GM21367 (cell line): ENCODE data around the gene CLIP3.
"Not testable (repeated sequence)": the region's sequence is repeated elsewhere in the genome, so short reads cannot be mapped to it uniquely, and the experiment has no call there.

ENCODE experiments used
- ATAC-seq: cut with Tn5 transposase; IDR thresholded peaks from one replicate; pipeline ENCODE4 v1.9.1; 2021; ENCODE audit not compliant: unreplicated experiment

Gene CLIP3

GRCh38 chr19:36009220-36009619, 23.5 kb downstream of the CLIP3 start:
- no peak for ATAC-seq

- no peak for ATAC-seq
Observed at GRCh38 chr19:36008336-36008978, 24.2 kb downstream of the CLIP3 start, which contains the start of gene SYNE4. Gene SYNE4 (minus strand): TSS chr19:36008813. CDS start chr19:36008681, 132 bp downstream.

GRCh38 chr19:36006955-36007354, 25.7 kb downstream of the CLIP3 start:
- ATAC-seq, result no peak

GRCh38 chr19:36003284-36003683, 29.4 kb downstream of the CLIP3 start:
- ATAC-seq, result no peak

- no peak for ATAC-seq
Observed at GRCh38 chr19:36001605-36002004, 31.1 kb downstream of the CLIP3 start.

- ATAC-seq, result no peak
Observed at GRCh38 chr19:35996777-35997176, 35.9 kb downstream of the CLIP3 start.

GRCh38 chr19:35995048-35995993, 37.4 kb downstream of the CLIP3 start, which contains the start of gene SDHAF1:
Gene SDHAF1 (plus strand): TSS chr19:35995188. CDS start chr19:35995275, 87 bp downstream.
- peak; percentile 71 for ATAC-seq

GRCh38 chr19:35993923-35994598, 38.6 kb downstream of the CLIP3 start:
- ATAC-seq, result no peak

GRCh38 chr19:35992907-35993765, 39.5 kb downstream of the CLIP3 start:
- ATAC-seq, result no peak

GRCh38 chr19:35991731-35992450, 40.8 kb downstream of the CLIP3 start:
- no peak for ATAC-seq

GRCh38 chr19:35990771-35991730, 41.6 kb downstream of the CLIP3 start:
- ATAC-seq, result no peak

GRCh38 chr19:35990156-35990555, 42.5 kb downstream of the CLIP3 start:
- ATAC-seq, result no peak

- no peak for ATAC-seq
Observed at GRCh38 chr19:35988824-35989223, 43.8 kb downstream of the CLIP3 start.

GRCh38 chr19:35987571-35987896, 45.1 kb downstream of the CLIP3 start:
- ATAC-seq, result no peak

GRCh38 chr19:35986664-35987570, 45.8 kb downstream of the CLIP3 start:
- no peak for ATAC-seq

- no peak for ATAC-seq
Observed at GRCh38 chr19:35986111-35986510, 46.6 kb downstream of the CLIP3 start.

- ATAC-seq, result no peak
Observed at GRCh38 chr19:35983177-35983576, 49.5 kb downstream of the CLIP3 start.

GRCh38 chr19:35980997-35981396, 51.7 kb downstream of the CLIP3 start:
- not testable (repeated sequence) for ATAC-seq
